IPS DF 19.7 (cell line): Measurements from ENCODE around the gene MAP3K4.

Experiments used
- DNase-seq: peaks from one replicate; pipeline ENCODE4 v3.0.0-alpha.2; 2013; ENCODE audit warnings: low read depth, low spot score

MAP3K4 gene

GRCh38 chr6:161001421-161001820, 9.9 kb downstream of the MAP3K4 start:
- DNase-seq, result no peak

GRCh38 chr6:161003336-161003735, 11.8 kb downstream of the MAP3K4 start:
- DNase-seq, result no peak

GRCh38 chr6:161008245-161008644, 16.7 kb downstream of the MAP3K4 start:
- no peak for DNase-seq

DNA sequence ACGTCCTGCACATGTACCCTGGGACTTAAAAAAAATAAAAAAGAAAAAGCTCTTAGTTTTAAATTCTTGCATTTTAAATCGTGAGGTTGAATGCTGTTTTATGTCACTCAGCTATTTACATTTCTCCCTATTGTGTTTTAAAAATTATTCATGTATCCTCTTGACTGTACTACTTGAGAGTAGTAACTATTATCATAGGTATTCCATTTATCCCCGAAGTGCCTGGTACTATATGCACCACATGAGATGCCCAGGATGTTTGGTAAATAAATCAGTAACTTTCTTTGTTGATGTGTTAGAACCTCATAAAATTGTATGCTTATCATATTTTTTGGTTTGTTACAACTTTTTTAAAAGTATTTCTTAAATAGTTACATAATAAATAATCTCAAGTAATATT, 18.4 kb downstream of the MAP3K4 start:
- no peak for DNase-seq

- no peak for DNase-seq
Observed at GRCh38 chr6:161010418-161010817, 18.8 kb downstream of the MAP3K4 start.

DNA sequence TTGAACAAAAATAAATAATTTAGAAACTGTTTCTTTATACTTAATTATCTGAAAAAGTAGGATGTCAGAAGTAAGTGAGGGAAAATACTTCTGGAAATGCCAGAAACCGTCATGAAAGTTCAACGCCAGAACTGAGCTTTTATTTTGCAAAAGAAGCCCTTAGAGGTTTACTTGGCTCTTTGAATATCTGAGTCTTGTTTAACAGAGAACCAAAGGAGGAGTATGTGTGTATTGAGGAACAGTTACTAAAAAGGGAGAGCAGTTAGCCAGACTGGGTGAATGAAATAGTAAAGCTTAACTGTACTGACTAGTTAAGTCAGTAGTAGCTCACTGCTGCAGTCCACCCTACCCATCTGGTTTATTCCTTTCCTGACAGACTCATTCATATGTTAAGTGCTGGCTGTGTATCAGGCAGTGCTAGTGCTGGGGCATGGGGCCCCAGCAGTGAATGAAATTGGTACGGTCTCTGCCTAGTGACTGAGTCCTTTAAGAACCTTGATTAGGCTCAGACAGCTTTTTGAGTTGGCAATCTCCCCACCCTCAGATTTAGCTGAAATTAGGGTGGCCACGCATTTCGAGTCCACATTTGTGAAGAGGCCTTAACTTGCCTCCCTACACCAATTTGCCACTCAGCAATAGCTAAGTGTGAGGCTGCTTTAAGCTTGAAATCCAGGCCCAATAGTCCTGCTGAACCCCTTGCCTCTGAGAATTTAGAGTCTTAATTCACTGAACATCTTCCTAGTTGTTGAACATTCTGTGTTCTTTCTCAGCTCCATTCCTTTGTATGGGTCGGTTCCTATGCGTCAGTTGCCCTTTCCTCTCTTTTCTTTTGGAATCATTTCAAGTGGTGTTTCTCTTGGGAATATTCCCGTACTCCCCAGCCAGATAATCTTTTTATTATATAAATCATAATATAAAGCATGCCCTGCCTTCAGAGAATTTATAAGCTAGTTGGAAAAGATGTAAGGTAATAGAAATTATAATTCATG, 20.2 kb downstream of the MAP3K4 start:
- no peak for DNase-seq

GRCh38 chr6:161013695-161014094, 22.1 kb downstream of the MAP3K4 start:
- no peak for DNase-seq

GRCh38 chr6:161017766-161018564, 26.4 kb downstream of the MAP3K4 start:
- DNase-seq, result no peak

GRCh38 chr6:161019324-161019839, 27.8 kb downstream of the MAP3K4 start:
- no peak for DNase-seq

DNA sequence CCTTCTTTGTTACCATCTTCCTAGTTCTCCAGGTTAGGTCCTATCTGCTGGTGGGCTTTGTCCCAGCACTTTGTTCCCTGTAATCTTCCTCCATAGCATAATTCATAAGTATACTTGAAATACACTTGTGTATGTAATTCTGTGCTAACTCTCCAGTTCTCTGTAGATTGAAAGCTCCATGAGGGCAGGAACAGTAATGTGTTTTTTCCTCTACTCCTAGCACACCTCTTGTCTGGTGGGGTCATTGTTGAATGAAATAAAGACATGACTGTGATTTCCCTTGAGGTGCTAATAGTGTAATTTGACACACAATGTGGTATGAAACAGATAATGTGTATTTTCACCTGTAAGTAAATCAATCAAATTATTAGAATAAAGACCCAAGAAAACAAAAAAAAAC, 30.0 kb downstream of the MAP3K4 start:
- no peak for DNase-seq

GRCh38 chr6:161021998-161022743, 30.6 kb downstream of the MAP3K4 start:
- DNase-seq, result no peak

DNA sequence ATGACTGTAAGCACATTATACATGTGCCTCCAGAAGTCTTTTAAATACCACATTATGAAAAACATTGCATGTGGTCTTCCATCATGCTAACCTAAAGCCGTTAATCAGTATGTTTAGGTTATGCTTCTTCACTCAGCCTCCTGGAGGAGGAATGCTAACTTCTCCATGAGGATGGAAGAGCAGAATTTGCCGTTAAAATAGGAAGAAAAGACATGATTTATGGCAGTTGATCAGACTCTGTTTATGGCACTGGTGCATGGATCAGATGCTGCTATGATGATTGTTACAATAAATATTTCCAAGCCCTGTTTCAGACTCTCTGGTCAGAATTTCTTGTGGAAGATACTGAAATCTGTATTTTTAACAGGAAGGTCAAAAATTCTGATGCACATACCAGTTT, 31.7 kb downstream of the MAP3K4 start:
- DNase-seq, result no peak

DNA sequence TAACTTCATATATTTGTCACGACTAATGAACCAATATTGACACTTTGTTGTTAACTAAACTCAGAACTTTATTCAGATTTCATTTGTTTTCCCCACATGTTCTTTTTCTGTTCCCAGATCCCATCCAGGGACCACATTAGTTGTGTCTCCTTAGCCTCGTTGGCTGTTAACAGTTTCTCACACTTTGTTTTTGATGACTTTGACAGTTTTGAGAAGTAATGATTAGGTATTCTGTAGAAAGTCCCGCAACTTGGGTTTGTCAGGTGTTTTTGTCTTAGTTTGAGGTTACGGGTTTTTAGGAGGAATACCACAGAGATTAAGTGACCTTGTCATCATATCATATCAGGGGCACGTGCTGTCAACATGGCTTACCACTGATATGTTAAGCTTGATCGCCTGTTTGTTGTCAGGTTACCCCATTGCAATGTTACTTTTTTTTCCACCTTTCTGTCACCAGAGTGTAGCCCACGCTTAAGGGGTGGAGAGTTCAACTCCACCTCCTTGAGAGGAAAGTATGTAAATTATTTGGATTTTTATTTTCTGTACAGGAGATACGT, 32.9 kb downstream of the MAP3K4 start:
- no peak for DNase-seq

DNA sequence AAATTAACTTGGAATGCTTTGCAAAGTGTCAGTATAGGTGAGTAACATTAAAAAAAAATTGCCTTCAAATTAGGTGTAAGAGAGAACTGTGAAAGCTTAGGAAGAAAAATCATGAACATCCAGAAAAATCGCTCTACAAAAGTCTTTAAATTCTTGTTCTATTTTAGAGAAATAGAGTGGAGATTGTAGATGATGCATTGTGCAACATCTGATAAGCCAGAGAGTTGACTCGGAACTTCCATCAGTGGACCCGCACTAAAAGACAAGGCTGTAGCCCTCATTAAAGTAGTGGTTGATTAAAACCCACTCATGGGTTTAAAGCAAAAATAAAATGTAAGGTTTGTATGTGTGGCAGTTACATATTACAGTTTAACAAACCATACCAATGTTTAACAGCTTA, 35.8 kb downstream of the MAP3K4 start:
- no peak for DNase-seq

- DNase-seq, result no peak
Observed at GRCh38 chr6:161029195-161029809, 37.7 kb downstream of the MAP3K4 start.

DNA sequence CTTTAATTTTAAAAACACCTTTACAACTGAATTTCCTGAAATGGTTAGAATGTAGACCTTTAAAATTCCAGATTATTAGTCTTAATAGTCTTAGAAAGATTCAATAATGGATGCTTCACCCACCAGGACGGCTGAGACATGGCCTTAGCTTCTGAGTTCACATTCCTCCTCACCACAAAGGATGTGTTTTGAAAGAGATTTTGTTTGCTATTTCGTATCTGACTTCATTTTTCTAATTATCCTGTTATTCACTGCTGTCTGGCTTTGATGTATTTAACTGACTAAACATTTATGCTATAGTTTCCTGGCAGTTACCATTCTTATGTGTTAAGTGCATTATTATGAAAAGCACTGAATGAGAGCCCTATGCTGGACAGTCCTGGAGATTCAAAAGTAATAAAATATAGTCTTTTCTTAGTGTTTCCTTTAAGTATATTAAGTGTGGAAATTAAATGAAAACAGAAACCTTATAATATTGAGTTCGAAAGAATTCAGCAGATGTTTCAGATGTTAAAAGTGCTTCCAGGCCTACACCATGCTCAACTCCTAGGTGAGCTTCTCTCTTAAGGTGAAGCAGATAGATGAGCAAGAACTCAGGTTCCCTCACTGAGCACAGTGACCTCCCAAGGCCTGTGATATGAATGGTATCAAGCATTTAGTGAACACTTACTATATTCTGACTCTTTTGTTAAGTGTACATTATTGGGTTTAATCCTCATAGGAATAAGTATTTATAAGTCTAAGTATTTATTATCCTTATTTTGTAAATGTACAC, 40.3 kb downstream of the MAP3K4 start:
- no peak for DNase-seq

DNA sequence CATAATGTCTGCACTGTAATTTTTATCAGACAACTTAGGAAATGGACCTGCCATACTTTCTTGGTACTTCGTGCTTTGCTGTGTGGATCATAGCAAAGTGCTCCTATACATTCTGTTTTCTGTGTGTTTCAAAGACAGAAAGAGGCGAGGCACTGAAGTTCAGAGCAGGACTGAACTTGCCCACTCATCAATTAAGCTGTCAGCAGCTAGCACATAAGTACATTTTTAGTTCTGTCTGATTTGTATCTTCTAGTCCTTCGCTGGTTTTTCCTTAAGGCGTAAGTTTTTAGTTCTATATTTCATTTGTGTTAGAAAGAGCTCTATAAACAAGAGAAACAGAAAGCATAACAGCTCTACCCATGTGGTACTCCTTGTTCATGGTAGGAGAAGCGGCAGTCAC, 42.1 kb downstream of the MAP3K4 start:
- no peak for DNase-seq

- DNase-seq, result peak; percentile 28
Observed at GRCh38 chr6:161035182-161035980, 43.8 kb downstream of the MAP3K4 start.

DNA sequence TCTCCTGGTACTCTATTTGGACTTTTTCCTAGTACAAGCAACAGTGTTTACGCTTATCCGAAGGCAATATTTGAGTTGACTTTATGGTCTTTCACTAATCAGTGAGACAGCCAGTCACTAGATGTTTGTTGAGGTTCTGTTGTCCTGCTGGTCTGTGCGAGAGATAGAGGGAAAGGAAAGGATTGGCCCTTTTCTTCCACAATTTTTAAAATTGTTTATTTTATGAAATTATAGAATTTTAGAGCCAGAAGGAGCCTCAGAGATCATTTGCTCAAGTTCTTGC, 44.4 kb downstream of the MAP3K4 start:
- no peak for DNase-seq

DNA sequence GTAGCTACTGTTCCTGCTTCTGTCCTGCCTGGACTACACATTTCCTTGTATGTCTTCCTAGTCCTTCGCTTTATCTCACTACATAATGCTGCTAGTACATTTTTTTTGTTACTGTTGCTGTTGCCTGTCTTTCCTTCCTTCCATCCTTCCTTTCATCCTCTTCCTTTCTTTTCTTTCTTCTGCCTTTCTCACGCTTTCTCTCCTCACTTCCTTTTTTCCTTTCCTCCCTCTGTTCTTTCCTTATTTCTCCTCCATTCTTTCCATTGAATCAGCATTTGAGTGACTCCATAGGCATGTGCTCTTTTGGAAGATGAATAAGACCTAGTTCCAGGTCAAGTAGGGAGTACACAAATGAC, 46.3 kb downstream of the MAP3K4 start:
- DNase-seq, result no peak
